Measurements from ENCODE around the gene ZNF451.
"Not testable (repeated sequence)": the region's sequence is repeated elsewhere in the genome, so short reads cannot be mapped to it uniquely, and the experiment has no call there.

The ZNF451 gene

DNA sequence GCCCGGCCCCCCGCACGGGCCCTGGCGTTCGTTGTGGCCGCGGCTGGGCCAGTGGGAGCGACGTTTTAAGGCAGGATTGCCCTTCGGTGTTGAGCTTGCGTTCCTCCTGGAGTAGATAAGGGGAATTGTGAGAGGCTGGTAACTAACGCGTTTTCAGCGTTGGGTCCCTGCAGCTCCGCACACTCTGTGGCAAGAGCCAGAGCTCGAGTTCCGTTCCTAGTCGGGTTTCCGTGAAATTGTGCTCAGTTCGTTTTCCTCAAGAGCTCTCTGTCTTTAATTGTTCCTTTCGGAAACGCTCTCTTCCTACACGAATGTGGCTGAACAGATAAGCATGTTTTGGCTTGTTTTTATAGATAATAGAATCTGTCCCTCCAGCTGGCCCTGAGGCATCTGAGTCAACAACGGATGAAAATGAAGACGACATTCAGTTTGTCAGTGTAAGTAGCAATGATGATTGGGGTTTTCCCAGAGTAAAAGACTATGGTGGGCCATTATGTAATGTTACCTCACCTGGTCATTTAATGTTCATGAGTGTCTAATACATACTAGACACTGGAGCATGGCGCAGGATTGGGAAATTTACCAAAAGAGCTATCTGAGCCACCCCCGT is 575 bp downstream of the ZNF451 start:
- DNase-seq, result not testable (repeated sequence)

DNA sequence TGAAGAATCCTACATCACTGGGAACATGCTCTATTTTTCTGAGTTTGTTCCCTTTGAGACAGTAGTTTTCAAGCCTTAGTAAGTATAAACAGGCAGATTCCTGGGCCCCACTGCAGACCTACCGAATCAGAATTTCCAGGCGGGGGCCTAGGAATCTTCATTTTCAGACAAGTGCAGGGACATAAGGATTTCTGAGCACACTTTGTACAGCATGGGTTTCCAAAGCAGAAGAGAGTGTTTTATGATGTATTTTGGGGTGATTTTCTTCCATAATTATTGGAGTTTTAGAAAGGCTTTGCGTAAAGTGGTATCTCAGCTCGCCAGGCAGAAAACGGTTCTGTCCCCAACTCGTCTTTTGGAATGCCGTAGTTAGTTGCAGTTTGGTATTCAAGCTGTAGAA is 1.4 kb downstream of the ZNF451 start:
- DNase-seq, result not testable (repeated sequence)

DNA sequence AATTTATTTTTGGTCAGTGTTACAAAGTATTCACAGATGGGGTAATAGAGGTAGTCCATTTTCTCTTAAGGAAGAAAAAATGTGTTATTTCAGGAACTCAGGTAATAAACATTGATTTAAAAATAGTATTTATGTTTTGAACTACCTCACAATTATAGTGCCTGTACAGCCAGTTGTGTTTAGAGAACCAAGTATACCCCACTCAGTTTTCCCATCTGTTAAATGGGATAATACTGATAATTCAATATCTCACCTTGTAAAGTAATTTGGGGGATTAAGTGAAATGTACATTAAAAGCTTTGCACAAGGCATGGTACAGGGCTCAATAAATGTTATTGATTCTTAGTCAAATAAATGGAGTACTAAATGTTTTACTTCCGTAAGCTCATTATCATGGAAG is 4.7 kb downstream of the ZNF451 start:
- DNase-seq, result no peak

DNA sequence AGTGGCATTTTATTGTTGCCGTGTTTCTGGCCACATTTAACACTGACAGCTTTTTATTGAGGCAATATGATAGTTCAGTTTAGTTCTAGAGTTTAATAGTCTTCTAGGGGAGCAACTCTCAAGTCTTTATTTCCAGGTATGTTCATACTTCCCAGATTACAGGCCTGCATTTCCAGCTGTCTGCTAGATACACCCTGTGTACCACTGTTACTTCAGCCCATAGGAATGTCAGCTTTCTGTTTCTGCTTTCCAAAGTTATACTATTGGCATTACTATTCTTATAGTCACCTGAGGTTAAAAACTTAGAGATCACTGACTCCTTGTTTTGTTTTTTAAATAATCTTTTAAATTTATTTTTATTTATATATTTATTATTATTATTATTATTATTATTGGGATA is 7.6 kb downstream of the ZNF451 start:
- DNase-seq, result no peak

DNA sequence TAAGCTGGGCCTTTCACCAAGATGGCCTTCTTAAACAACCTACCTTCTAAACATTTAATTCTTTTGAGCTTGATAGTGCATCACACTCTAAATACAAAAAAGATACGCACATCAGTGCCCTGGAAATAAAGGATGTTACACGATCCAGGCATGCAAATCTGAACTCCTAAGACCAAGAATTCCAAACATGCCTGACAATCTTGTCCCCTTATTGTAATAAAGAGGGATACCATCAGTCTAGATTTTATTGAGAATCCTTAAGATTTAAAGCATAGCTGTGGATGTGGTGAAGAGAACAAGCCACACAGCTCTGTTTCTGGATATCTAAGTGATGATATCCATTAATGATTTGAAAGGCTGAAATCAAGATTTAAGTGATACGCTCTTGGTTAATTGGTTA is 13.0 kb downstream of the ZNF451 start:
- DNase-seq, result no peak

DNA sequence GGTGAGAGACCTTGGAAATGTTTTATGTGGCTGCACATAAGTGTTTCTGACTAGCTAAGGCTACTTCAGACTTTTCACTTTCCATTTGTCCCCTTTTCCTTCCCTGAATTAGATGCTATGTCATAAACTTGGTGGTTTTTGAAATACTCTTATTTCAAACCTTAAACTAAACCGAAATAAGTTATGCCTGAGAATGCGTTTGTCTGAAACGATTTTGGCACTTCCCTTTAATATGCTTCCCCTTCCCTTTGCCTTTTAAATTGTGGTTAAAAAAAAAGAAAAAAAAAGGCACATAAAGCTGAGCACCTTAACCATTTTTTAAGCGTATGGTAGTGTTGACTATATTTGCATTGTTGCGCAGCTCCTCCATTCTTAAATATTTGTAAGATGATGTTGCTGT is 14.3 kb downstream of the ZNF451 start:
- DNase-seq, result no peak

DNA sequence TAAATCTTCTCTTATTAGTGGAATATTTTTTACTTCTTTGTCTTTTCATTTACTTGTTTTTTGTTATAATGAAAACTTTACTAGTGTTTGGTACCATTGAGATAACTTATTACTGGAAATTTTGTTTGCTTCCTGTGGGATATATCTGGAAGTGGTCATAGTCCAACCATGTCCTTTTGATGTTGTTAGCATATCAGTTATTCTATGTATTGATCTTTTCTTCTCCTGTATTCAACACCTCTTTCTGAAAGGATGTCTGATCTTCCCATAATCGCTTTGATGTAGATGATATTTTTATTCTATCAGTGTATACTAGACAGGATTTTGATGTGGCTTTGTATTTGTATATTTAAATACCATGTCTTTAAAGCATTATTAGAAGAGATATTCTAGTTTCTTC is 17.0 kb downstream of the ZNF451 start:
- no peak for DNase-seq

DNA sequence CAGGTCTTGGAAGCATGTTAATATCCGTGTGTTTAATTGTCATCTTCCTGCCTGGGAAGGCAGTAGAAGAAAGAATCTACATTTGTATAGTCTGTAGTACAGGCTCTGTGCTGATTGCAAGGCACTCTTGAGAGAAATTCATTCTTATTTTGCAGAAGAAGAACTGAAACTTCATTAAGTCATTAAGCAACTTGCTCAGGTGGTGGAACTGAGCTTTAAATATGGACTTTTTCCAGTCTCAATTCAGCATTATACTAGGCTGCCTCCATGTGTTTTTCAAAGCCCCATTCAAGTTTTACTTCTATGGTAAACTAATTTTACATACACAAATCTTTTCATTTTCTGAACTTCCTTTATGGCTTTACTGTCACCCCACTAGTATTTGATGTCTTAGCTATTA is 18.7 kb downstream of the ZNF451 start:
- DNase-seq, result no peak

DNA sequence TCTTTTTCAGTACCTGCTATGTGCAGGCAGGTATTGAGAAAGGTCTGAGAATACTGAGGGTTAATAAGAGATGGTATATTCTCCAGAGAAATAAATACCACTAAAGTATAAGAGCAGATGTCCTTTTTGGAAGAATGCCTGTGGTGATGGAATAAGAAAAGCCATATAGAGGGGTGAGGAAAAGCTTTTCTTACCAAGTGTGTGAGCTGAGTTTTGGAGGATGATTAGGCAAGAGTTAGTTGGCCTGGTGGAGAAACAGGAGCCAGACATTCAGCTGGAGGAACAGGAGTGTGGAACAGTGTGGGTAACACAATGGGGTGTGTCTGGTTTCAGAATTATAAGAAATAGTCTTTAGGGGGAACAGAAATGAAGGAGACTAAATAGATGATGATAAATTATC is 19.9 kb downstream of the ZNF451 start:
- DNase-seq, result no peak

DNA sequence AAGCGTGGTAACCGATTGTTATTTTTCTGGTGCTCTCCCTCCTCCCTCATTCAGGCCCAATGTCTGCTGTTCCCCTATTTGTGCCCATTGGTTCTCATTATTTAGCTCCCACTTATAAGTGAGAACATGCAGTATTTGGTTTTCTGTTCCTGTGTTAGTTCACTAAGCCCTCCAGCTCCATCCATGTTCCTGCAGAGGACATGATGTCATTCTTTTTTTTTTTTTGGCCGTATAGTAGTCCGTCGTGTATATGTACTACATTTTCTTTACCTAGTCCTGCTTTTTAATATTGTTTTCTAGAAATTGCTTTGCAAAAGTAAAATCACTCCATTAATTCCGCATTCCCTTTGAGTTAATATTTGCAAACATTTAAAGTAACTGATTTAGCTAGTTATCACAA is 23.1 kb downstream of the ZNF451 start:
- DNase-seq, result no peak

DNA sequence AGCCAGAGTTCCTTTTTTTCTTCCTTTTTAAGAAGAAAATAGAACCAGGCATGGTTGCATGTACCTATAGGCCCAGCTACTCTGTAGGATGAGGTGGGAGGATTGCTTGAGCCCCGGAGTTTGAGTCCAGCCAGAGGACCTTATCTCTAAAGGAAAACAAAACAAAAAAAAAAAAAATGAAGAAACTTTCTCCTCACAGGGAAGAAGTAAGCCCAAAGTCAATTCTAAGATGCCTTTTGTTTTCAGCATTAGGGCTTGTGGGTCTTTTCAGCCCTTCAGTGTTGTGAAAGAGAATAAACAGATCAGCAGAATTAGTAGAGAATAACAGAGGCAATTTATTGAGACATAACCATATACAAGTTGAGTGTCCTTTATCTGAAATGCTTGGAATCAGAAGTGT is 26.8 kb downstream of the ZNF451 start:
- DNase-seq, result no peak

DNA sequence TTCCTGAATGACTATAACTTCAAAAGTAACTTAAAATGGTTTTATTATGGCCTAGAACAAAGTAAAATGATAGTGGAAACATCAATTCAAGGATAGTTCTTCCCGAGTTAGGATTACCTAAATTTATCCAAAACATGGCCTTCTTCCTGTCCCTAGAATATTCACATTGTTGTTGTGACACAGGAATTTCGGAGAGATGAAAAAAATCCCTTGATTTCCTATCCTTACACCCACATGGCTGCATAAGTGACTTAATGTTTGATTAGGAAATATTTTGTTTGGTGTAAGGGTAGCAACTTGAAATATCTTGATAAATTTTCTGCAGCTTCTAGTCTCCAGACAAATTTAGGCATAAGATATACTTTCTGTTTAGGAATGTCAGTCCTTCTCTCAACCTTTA is 27.8 kb downstream of the ZNF451 start:
- no peak for DNase-seq

DNA sequence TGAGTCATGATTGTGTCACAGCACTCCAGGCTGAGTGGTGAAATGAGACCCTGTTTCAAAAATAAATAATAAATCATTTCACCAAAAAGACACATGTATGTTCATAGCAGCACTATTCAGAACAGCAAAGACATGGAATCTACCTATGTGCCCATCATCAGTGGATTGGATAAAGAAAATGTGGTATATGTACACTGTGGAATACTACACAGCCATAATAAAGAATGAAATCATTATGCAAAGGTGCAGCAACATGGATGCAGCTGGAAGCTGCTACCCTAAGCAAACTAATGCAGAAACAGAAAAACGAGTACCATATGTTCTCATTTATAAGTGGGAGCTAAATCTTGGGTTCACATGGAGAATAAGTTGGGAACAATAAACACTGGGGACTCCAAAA is 33.1 kb downstream of the ZNF451 start:
- no peak for DNase-seq

DNA sequence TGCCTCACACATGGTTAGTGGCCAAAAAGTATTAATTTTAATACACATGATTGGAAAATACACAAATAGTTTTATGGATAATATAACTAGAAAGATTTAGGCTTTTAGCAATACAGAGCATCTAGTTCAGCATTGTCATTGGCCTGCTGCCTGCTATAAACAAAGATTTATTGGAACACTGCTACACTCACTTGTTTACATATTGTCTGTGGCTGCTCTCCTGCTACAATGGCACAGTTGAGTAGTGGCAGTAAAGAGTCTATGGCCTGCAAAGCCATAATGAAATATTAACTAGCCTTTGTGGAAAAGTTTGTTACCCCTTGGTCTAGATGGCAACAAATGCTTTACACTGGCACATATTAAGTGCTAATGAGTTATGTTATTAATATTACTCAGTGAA is 37.8 kb downstream of the ZNF451 start:
- DNase-seq, result no peak

DNA sequence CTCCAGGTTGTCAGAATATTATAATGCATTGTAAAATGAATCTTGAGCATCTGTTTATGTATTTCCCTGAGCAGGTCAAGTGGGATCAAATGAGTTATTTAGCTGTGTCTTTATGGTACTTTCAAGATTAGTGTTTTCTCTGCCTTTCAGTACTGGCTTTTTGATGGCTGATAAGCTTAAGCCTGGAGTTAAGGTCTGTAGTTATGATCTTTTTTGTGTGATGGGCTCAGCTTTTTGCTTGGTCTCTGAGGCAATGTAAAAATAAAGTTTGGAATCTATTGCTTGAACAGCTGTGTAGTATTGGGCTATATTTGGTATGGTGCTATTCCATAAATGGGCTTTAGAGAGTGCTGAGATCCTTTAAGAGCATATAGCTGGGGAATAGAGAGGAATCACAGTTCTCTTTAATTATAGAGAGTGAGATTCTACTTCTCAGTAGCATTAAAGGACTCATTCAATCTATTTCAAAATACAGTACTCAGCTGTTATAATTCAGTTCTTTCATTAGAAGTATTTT is 40.7 kb downstream of the ZNF451 start:
- no peak for DNase-seq

DNA sequence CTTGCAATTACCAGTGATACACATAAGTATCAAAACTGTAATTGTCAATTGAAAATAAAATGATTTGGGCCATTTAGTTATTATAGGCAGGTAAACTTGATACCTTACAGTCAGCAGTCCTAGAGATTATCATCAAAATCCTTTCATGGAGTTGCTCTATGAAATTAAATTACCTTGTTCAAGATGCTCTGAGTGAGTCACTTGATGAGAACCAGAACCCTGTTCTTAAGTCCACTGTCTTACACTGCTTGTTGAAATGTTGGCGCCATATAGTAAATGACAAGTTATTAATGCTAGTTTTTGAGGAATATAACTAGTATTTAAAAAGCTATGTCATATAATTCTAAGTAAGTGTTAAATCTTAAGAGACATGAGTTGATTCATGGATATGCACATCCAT is 45.0 kb downstream of the ZNF451 start:
- DNase-seq, result no peak

DNA sequence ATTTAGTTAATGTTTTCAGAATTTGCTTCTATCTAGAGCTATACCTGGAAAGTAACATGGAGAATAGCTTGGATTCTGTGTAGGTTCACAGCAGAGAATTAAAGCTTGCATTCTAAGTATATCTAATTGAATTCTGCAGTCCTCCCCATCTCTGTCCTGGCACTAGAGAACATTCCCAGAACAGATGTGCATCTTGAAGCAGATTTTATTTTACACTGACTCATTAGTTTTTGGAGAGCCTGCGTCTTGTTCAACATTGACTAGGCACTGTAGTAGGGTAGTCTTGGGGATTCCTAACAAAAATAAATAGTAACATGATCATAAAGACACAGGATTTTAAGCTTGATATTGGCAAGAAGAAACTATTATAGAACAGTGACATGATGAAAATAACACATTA is 45.9 kb downstream of the ZNF451 start:
- no peak for DNase-seq

DNA sequence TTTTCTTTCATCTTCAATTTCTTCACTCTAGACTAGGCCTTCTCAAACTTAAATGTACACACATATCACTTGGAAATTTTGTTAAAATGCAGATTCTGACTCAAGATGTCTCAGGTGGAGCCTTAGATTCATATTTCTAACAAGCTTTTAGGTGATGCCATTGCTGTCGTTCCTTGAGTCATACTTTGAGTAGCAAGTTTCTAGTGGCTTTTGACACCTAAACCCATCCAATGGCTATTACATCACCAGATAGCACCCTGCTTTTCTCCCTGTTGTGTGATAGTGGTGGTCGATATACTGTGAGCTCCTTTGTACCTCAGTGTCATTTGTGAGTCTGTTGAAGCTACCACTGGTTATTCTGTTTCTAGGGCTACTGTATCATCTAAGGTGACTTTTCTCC is 47.4 kb downstream of the ZNF451 start:
- no peak for DNase-seq

DNA sequence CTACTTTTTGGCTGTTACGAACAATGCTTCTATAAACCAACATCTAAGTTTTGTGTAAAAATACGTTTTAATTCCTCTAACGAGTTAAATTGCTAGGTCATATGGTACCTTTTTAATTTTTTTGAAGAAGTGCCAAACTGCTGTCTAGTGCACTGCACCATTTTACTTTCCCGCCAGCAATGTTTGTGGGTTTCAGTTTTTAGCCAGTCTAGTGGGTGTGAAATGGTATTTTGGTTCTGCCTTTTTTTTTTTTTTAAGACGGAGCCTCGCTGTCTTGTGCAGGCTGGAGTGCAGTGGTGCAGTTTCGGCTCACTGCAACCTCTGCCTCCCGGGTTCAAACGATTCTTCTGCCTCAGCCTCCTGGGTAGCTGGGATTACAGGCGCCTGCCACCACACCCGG is 48.0 kb downstream of the ZNF451 start:
- no peak for DNase-seq

DNA sequence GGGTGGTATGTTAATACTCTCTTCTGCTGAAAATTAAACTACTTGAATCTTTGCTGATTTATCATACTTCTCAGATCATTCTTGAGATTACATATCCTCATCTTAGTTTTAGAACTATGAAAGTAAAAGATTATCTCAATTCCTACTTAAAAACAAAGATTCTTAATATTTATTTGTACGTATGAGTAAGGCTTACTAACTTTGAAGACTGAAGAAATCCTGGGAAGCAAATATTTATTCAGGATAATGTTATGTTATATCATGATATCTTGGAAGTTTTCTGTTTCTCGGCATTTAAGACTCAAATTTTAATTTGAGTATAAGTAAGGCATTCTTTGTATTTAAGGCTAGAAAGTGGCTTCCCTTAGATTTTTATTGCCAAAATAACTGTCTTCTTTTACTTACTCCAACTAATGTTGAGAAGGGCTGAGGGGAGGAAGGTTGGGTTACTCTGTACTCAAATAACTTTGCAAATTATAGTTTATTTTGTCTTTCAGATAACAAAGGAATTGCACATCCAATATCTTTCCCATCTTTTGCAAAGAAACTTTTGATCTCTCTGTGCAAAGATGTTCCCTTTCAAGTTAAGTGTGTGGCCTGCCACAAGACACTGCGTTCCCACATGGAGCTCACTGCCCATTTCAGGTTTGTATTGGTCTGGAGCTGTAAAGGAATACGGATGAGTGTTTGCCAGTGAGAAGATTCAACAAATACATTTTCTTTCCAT is 51.6 kb downstream of the ZNF451 start:
- no peak for DNase-seq

DNA sequence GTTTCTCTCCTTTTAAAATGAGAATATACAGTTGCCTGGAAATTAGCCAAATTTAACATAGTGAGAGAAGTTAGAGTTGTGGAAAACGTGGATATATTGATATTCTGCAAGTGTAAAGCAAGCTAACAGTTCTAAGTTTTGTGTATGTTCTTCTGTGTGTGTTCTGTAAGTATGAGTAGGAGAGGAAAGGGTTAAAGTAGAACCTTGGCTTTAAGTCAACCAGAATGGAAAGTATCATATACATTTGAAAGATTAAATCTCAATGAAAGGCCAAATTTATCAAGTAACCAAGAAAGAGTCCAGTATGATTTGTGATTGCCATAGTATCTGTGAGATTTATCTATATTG is 52.2 kb downstream of the ZNF451 start:
- DNase-seq, result no peak

DNA sequence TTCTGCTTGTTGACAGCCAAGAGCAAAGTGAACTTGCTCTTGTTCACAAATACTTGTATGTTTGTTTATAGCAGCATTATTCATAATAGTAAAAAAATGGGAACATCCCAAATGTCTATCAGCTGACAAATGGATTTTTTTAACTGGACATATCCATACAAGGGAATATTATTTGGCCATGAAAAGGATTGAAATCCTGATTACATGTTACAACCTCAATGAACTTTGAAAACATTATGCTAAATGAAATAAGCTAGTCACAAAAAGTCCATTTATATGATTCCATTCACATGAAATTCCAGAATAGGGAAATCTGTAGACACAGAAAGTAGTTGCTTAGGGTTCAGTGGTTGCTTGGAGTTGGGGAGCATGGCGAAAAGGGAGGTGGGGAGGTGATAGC is 53.7 kb downstream of the ZNF451 start:
- DNase-seq, result no peak

DNA sequence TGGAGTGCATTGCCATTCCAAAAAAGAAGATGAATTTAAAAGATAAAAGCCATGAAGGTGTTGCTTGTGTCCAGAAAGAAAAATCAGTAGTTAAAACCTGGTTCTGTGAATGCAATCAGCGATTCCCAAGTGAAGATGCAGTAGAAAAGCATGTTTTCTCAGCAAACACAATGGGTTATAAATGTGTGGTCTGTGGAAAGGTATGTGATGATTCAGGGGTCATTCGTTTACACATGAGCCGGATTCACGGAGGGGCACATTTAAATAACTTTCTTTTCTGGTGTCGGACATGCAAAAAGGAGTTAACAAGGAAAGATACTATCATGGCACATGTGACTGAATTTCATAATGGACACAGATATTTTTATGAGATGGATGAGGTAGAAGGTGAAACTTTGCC is 57.4 kb downstream of the ZNF451 start:
- no peak for DNase-seq

DNA sequence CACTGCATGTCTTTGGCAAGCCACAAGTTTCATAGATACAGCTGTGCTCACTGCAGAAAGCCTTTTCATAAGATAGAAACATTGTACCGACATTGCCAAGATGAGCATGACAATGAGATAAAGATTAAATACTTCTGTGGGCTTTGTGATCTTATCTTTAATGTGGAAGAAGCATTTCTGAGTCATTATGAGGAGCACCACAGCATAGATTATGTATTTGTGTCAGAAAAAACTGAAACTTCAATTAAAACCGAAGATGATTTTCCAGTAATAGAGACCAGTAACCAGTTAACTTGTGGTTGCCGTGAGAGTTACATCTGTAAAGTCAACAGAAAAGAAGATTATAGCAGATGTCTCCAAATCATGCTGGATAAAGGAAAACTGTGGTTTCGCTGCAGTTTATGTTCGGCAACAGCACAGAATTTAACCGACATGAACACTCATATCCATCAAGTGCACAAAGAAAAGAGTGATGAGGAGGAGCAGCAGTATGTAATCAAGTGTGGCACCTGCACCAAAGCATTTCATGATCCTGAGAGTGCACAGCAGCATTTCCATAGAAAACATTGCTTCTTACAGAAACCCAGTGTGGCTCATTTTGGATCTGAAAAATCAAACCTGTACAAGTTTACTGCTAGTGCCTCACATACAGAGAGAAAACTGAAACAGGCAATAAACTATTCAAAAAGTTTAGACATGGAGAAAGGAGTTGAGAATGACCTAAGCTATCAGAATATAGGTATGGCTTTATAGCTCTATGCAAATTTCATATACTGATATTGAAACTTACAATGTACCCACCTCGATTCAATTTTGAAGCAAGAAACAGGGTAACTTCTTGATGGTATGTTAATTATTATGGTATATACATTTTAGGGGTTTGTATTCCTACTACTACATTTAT is 58.2 kb downstream of the ZNF451 start:
- DNase-seq, result no peak
